Caco-2 (cell line): ENCODE measurements around the gene CACNA1C. TPM values are rescaled to one million over a fixed set of nuclear protein-coding genes. Genes with fewer than 3 reads are reported as not detected.
A peak's percentile ranks its signal among the peaks of the same experiment; 100 is the strongest.

Experiments used
- BruUV-seq: library from RNA; stranded (reverse); fragments of 400-500 nt; replicated peaks from 2 replicates; lab custom pipeline; 2021; lab: Mats Ljungman, UMichigan
- CTCF ChIA-PET: fragments of 300-600 bp; sonication (Branson Sonifier 250); formaldehyde crosslinking; loops from one replicate; lab custom pipeline; 2022; ENCODE audit warnings: antibody characterized with exemption; lab: Charles Lee
- POLR2A ChIA-PET: fragments of 300-600 bp; sonication (Branson Sonifier 250); formaldehyde crosslinking; loops from one replicate; lab custom pipeline; 2022; ENCODE audit warnings: antibody characterized with exemption; lab: Charles Lee
- DNase-seq, 2 experiments: peaks; one replicate each; pipeline versions ENCODE4 v3.0.0 to v3.0.0-alpha.2; 2020 to 2022
- H3K27me3 ChIP-seq: replicated peaks from 2 replicates; pipeline ENCODE4 v1.6.0; 2011; ENCODE audit warnings: low read length; ENCODE audit not compliant: control insufficient read depth, insufficient read depth
- H3K36me3 ChIP-seq: 2 replicates; pipeline ENCODE4 v1.5.1; 2011; ENCODE audit warnings: low read length; ENCODE audit not compliant: control insufficient read depth, insufficient read depth
- H3K4me1 ChIP-seq: fragments of 250-450 bp; sonication (Bioruptor Pico); 2 replicates; pipeline ENCODE4 v1.5.1; 2020; ENCODE audit warnings: mild to moderate bottlenecking
- H3K4me3 ChIP-seq: 2 replicates; pipeline ENCODE4 v1.5.1; 2011; ENCODE audit warnings: low read depth, mild to moderate bottlenecking, control low read depth, low read length
- H3K9me3 ChIP-seq: fragments of 250-450 bp; sonication (Bioruptor Pico); 2 replicates; pipeline ENCODE4 v1.5.1; 2020; ENCODE audit warnings: mild to moderate bottlenecking, moderate library complexity
- H3K27ac Mint-ChIP-seq: one replicate; pipeline ENCODE4 v1.8.0; 2022; ENCODE audit warnings: mixed read lengths; ENCODE audit not compliant: unreplicated experiment
- H3K27me3 Mint-ChIP-seq: one replicate; pipeline ENCODE4 v1.8.0; 2022; ENCODE audit warnings: mixed read lengths; ENCODE audit not compliant: insufficient read depth, unreplicated experiment
- H3K36me3 Mint-ChIP-seq: one replicate; pipeline ENCODE4 v1.8.0; 2022; ENCODE audit warnings: mild to moderate bottlenecking, mixed read lengths; ENCODE audit not compliant: insufficient read depth, unreplicated experiment
- H3K4me1 Mint-ChIP-seq: one replicate; pipeline ENCODE4 v1.8.0; 2022; ENCODE audit warnings: low read depth, mixed read lengths; ENCODE audit not compliant: unreplicated experiment
- H3K4me3 Mint-ChIP-seq: one replicate; pipeline ENCODE4 v1.8.0; 2022; ENCODE audit warnings: mild to moderate bottlenecking, moderate library complexity, mixed read lengths; ENCODE audit not compliant: unreplicated experiment
- H3K9me3 Mint-ChIP-seq: one replicate; pipeline ENCODE4 v1.8.0; 2022; ENCODE audit warnings: mixed read lengths; ENCODE audit not compliant: unreplicated experiment
- CTCF ChIP-seq, 2 experiments: fragments of 200-600 bp in 1 of 2; IDR thresholded peaks; 1 replicate in 1 of 2; 2 replicates in 1 of 2; pipeline versions ENCODE4 v1.5.1 to v1.8.0; 2011 to 2022; ENCODE audit warnings: antibody characterized with exemption in 1 of 2, control low read depth in 1 of 2, inconsistent platforms in 1 of 2, low read depth in 1 of 2, low read length in 1 of 2, mild to moderate bottlenecking in 1 of 2, moderate library complexity in 1 of 2; ENCODE audit not compliant: insufficient read depth in 1 of 2, severe bottlenecking in 1 of 2, unreplicated experiment in 1 of 2
- intact Hi-C: fragments of 100-400 bp; cut with micrococcal nuclease; formaldehyde crosslinking; loops from one replicate; pipeline ENCODE4 v1.10.0; 2022; ENCODE audit not compliant: unreplicated experiment
- total RNA-seq: library from RNA; stranded (reverse); gene quantifications from 2 replicates; pipeline ENCODE4 v1.2.3, GENCODE V29; 2022

The CACNA1C gene
- total RNA-seq, 1 experiment from 2014 or later: not detected

- no peaks in the 10 kb centered on the region for H3K9me3 Mint-ChIP-seq
- DNase-seq: no peak
- H3K36me3 Mint-ChIP-seq: no peaks in the 10 kb centered on the region
- H3K4me1 ChIP-seq: no peaks in the 10 kb centered on the region
- TF ChIP-seq CTCF (IDR thresholded peaks at IDR 0.05; ENCODE audit: insufficient read depth in 1 of 2, low read depth in 1 of 2, low read length in 1 of 2, severe bottlenecking in 1 of 2, unreplicated experiment in 1 of 2): no peak
- ChIA-PET CTCF (interaction anchor here (0.6 to 0.8 kb wide), 4 partner anchors 12 to 265 kb away, joined by 3 to 4 read pairs (median 3); no protein-coding TSS in a partner anchor), POLR2A (no interaction called here)
- H3K9me3 ChIP-seq: no peaks in the 10 kb centered on the region
- H3K4me3 Mint-ChIP-seq: no peak overlapping the region
- BruUV-seq: no TSS peak
- peaks cover 5% of the 10 kb centered on the region; the same call in 1 of the 2 replicates for H3K27me3 ChIP-seq
- intact Hi-C loops: no loop called here
- H3K27ac Mint-ChIP-seq: no peak overlapping the region
- H3K4me3 ChIP-seq: no peak overlapping the region
- no peaks in the 10 kb centered on the region for H3K4me1 Mint-ChIP-seq
- H3K36me3 ChIP-seq: no peaks in the 10 kb centered on the region
- peaks cover 25% of the 10 kb centered on the region for H3K27me3 Mint-ChIP-seq
Observed at GRCh38 chr12:2286047-2286446, 233.3 kb downstream of the CACNA1C start.

GRCh38 chr12:2286461-2287131 lies 233.8 kb downstream of the CACNA1C start:
- H3K4me1 ChIP-seq: no peaks in the 10 kb centered on the region
- DNase-seq: peak in 1 of 2 experiments; percentile 45
- Mint-ChIP-seq H3K27ac (no peak overlapping the region), H3K36me3 (no peaks in the 10 kb centered on the region), H3K4me1 (no peaks in the 10 kb centered on the region), H3K27me3 (peaks cover 21% of the 10 kb centered on the region), H3K4me3 (no peak overlapping the region), H3K9me3 (no peaks in the 10 kb centered on the region)
- POLR2A ChIA-PET: no interaction called here
- intact Hi-C loops: no loop called here
- no peaks in the 10 kb centered on the region for H3K36me3 ChIP-seq
- CTCF ChIA-PET: interaction anchor here (0.5 to 0.8 kb wide), 5 partner anchors 12 to 650 kb away, joined by 3 to 4 read pairs (median 3); no protein-coding TSS in a partner anchor
- no peak overlapping the region for H3K4me3 ChIP-seq
- H3K27me3 ChIP-seq: peaks cover 5% of the 10 kb centered on the region; the same call in 1 of the 2 replicates
- BruUV-seq: no TSS peak
- no peaks in the 10 kb centered on the region for H3K9me3 ChIP-seq
- no peak for TF ChIP-seq CTCF (IDR thresholded peaks at IDR 0.05; ENCODE audit: insufficient read depth in 1 of 2, low read depth in 1 of 2, low read length in 1 of 2, severe bottlenecking in 1 of 2, unreplicated experiment in 1 of 2)

- intact Hi-C loops: no loop called here
- no TSS peak for BruUV-seq
- Mint-ChIP-seq H3K9me3 (no peaks in the 10 kb centered on the region), H3K4me3 (no peak overlapping the region), H3K4me1 (no peaks in the 10 kb centered on the region), H3K36me3 (no peaks in the 10 kb centered on the region), H3K27ac (no peak overlapping the region), H3K27me3 (peaks cover 21% of the 10 kb centered on the region)
- Histone ChIP-seq H3K27me3 (peaks cover 5% of the 10 kb centered on the region; the same call in 1 of the 2 replicates), H3K9me3 (no peaks in the 10 kb centered on the region), H3K4me3 (no peak overlapping the region), H3K36me3 (no peaks in the 10 kb centered on the region), H3K4me1 (no peaks in the 10 kb centered on the region)
- peak in 1 of 2 experiments; percentile 18 for DNase-seq
- POLR2A ChIA-PET: no interaction called here
- CTCF ChIA-PET: interaction anchor here (0.7 kb wide), 1 partner anchor 86 kb away, joined by 6 read pairs; no protein-coding TSS in a partner anchor
- no peak for TF ChIP-seq CTCF (IDR thresholded peaks at IDR 0.05; ENCODE audit: insufficient read depth in 1 of 2, low read depth in 1 of 2, low read length in 1 of 2, severe bottlenecking in 1 of 2, unreplicated experiment in 1 of 2)
Observed at GRCh38 chr12:2287151-2287550, 234.4 kb downstream of the CACNA1C start.
